Type B pancreatic cell (in vitro differentiated cells): ENCODE data around the gene CAVIN3. TPM values are rescaled to one million over a fixed set of nuclear protein-coding genes. Genes with fewer than 3 reads are reported as not detected.

Experiments
- DNase-seq: peaks from one replicate; pipeline ENCODE4 v3.0.0; 2021; ENCODE audit warnings: mixed read lengths; ENCODE audit not compliant: unreplicated experiment; ENCODE audit errors: extremely low spot score
- H3K27ac Mint-ChIP-seq: 2 replicates; pipeline ENCODE4 v1.8.0; 2021; ENCODE audit warnings: mild to moderate bottlenecking, mixed read lengths
- H3K27me3 Mint-ChIP-seq: 2 replicates; pipeline ENCODE4 v1.8.0; 2021; ENCODE audit warnings: mixed read lengths
- H3K36me3 Mint-ChIP-seq: 2 replicates; pipeline ENCODE4 v1.8.0; 2021; ENCODE audit warnings: mixed read lengths
- H3K4me1 Mint-ChIP-seq: one replicate; pipeline ENCODE4 v1.8.0; 2021; ENCODE audit warnings: mixed read lengths; ENCODE audit not compliant: unreplicated experiment
- H3K4me3 Mint-ChIP-seq: 2 replicates; pipeline ENCODE4 v1.8.0; 2021; ENCODE audit warnings: mild to moderate bottlenecking, mixed read lengths
- H3K9me3 Mint-ChIP-seq: 2 replicates; pipeline ENCODE4 v1.8.0; 2021; ENCODE audit warnings: mixed read lengths
- CTCF ChIP-seq: fragments of 200-600 bp; sonication (generic); conservative IDR thresholded peaks from 2 replicates; pipeline ENCODE4 v1.5.0; 2021; ENCODE audit warnings: antibody characterized with exemption, mild to moderate bottlenecking
- total RNA-seq: library from RNA; stranded (reverse); gene quantifications from 2 replicates; pipeline ENCODE4 v1.2.1, GENCODE V29; 2021; ENCODE audit warnings: low replicate concordance

The CAVIN3 gene
- total RNA-seq, 1 donor from 2014 or later: 4.2 TPM

GRCh38 chr11:6350486-6350885, 30.2 kb upstream of the CAVIN3 start:
- no peak for DNase-seq
- Mint-ChIP-seq H3K4me3 (no peak overlapping the region), H3K36me3 (no peaks in the 10 kb centered on the region), H3K4me1 (peaks cover 5% of the 10 kb centered on the region), H3K27me3 (peaks cover 4% of the 10 kb centered on the region), H3K27ac (no peak overlapping the region), H3K9me3 (no peaks in the 10 kb centered on the region)
- TF ChIP-seq CTCF: no peak

GRCh38 chr11:6350043-6350442, 29.7 kb upstream of the CAVIN3 start:
- H3K9me3 Mint-ChIP-seq: no peaks in the 10 kb centered on the region
- H3K4me1 Mint-ChIP-seq: peaks cover 5% of the 10 kb centered on the region
- DNase-seq: no peak
- H3K36me3 Mint-ChIP-seq: no peaks in the 10 kb centered on the region
- H3K4me3 Mint-ChIP-seq: no peak overlapping the region
- H3K27me3 Mint-ChIP-seq: peaks cover 4% of the 10 kb centered on the region
- no peak overlapping the region for H3K27ac Mint-ChIP-seq
- no peak for TF ChIP-seq CTCF

GRCh38 chr11:6345366-6345765, 25.1 kb upstream of the CAVIN3 start:
- TF ChIP-seq CTCF: no peak
- Mint-ChIP-seq H3K4me1 (no peaks in the 10 kb centered on the region), H3K36me3 (no peaks in the 10 kb centered on the region), H3K9me3 (no peaks in the 10 kb centered on the region), H3K27ac (no peak overlapping the region), H3K4me3 (no peak overlapping the region), H3K27me3 (no peaks in the 10 kb centered on the region)
- DNase-seq: no peak

GRCh38 chr11:6336293-6336692, 16.0 kb upstream of the CAVIN3 start:
- DNase-seq: no peak
- no peaks in the 10 kb centered on the region for H3K36me3 Mint-ChIP-seq
- H3K9me3 Mint-ChIP-seq: no peaks in the 10 kb centered on the region
- H3K27ac Mint-ChIP-seq: no peak overlapping the region
- no peak overlapping the region for H3K4me3 Mint-ChIP-seq
- no peak for TF ChIP-seq CTCF
- H3K27me3 Mint-ChIP-seq: peaks cover 13% of the 10 kb centered on the region
- H3K4me1 Mint-ChIP-seq: peaks cover 9% of the 10 kb centered on the region

- no peak for TF ChIP-seq CTCF
- H3K9me3 Mint-ChIP-seq: no peaks in the 10 kb centered on the region
- H3K27me3 Mint-ChIP-seq: peaks cover 13% of the 10 kb centered on the region
- H3K4me1 Mint-ChIP-seq: peaks cover 9% of the 10 kb centered on the region
- no peaks in the 10 kb centered on the region for H3K36me3 Mint-ChIP-seq
- no peak overlapping the region for H3K27ac Mint-ChIP-seq
- no peak overlapping the region for H3K4me3 Mint-ChIP-seq
- no peak for DNase-seq
Measured at GRCh38 chr11:6334806-6335205, 14.5 kb upstream of the CAVIN3 start.

GRCh38 chr11:6333095-6333494, 12.8 kb upstream of the CAVIN3 start:
- DNase-seq: no peak
- Mint-ChIP-seq H3K27ac (no peak overlapping the region), H3K9me3 (no peaks in the 10 kb centered on the region), H3K4me1 (no peaks in the 10 kb centered on the region), H3K36me3 (no peaks in the 10 kb centered on the region), H3K4me3 (no peak overlapping the region), H3K27me3 (peaks cover 3% of the 10 kb centered on the region)
- no peak for TF ChIP-seq CTCF
